GM23248 (cell line): Measurements from ENCODE around the gene LRRC2. TPM values are rescaled to one million over a fixed set of nuclear protein-coding genes. Genes with fewer than 3 reads are reported as not detected.
"Not testable (repeated sequence)": the region's sequence is repeated elsewhere in the genome, so short reads cannot be mapped to it uniquely, and the experiment has no call there.

ENCODE experiments used
- DNase-seq: peaks from one replicate; pipeline ENCODE4 v3.0.0-alpha.2; 2015
- H2AFZ ChIP-seq: fragments of 200-600 bp; sonication (generic); 2 replicates; pipeline ENCODE4 v1.6.1; 2016; ENCODE audit warnings: antibody characterized with exemption
- H3F3A ChIP-seq: fragments of 200-600 bp; sonication (generic); 2 replicates; pipeline ENCODE4 v1.6.1; 2016; ENCODE audit warnings: mild to moderate bottlenecking, antibody characterized with exemption, mixed run types; ENCODE audit not compliant: insufficient read depth
- H3K27ac ChIP-seq: fragments of 200-600 bp; sonication (generic); 2 replicates; pipeline ENCODE4 v1.5.1; 2016; ENCODE audit warnings: mild to moderate bottlenecking
- H3K27me3 ChIP-seq: fragments of 200-600 bp; sonication (generic); replicated peaks from 2 replicates; pipeline ENCODE4 v1.6.1; 2016; ENCODE audit warnings: mild to moderate bottlenecking; ENCODE audit not compliant: insufficient read depth
- H3K36me3 ChIP-seq: fragments of 200-600 bp; sonication (generic); 2 replicates; pipeline ENCODE4 v1.6.1; 2016; ENCODE audit warnings: low read depth, mild to moderate bottlenecking
- H3K4me1 ChIP-seq: fragments of 200-600 bp; sonication (generic); 2 replicates; pipeline ENCODE4 v1.6.1; 2016; ENCODE audit warnings: mild to moderate bottlenecking; ENCODE audit not compliant: insufficient read depth
- H3K4me2 ChIP-seq: fragments of 200-600 bp; sonication (generic); one replicate; pipeline ENCODE4 v1.6.1; 2016; ENCODE audit warnings: mild to moderate bottlenecking; ENCODE audit not compliant: unreplicated experiment
- H3K4me3 ChIP-seq: fragments of 200-600 bp; sonication (generic); 2 replicates; pipeline ENCODE4 v1.5.1; 2016; ENCODE audit warnings: mild to moderate bottlenecking
- H3K79me2 ChIP-seq: fragments of 200-600 bp; sonication (generic); 2 replicates; pipeline ENCODE4 v1.6.1; 2016; ENCODE audit warnings: mild to moderate bottlenecking; ENCODE audit not compliant: insufficient read depth
- H3K9ac ChIP-seq: fragments of 200-600 bp; sonication (generic); 2 replicates; pipeline ENCODE4 v1.6.1; 2016; ENCODE audit warnings: mild to moderate bottlenecking
- H3K9me2 ChIP-seq: fragments of 200-600 bp; sonication (generic); 2 replicates; pipeline ENCODE4 v1.6.1; 2016; ENCODE audit warnings: mixed run types, mild to moderate bottlenecking, moderate library complexity; ENCODE audit not compliant: insufficient read depth
- H3K9me3 ChIP-seq: fragments of 200-600 bp; sonication (generic); one replicate; pipeline ENCODE4 v1.6.1; 2017; ENCODE audit warnings: low read depth
- H4K20me1 ChIP-seq: fragments of 200-600 bp; sonication (generic); 2 replicates; pipeline ENCODE4 v1.6.0; 2016; ENCODE audit not compliant: insufficient read depth
- EZH2 ChIP-seq: fragments of 200-600 bp; sonication (generic); IDR thresholded peaks from 2 replicates; pipeline ENCODE4 v1.6.1; 2018; ENCODE audit warnings: antibody characterized with exemption, mild to moderate bottlenecking; ENCODE audit not compliant: insufficient read depth, poor library complexity, severe bottlenecking
- EZH2phosphoT487 ChIP-seq: fragments of 200-600 bp; sonication (generic); IDR thresholded peaks from 2 replicates; pipeline ENCODE4 v1.6.1; 2018; ENCODE audit warnings: antibody characterized with exemption, moderate library complexity, mild to moderate bottlenecking, low read depth; ENCODE audit not compliant: insufficient read depth
- WGBS, 2 experiments: methylation state at CpG; one replicate each; pipeline ENCODE4 v1.1.6; 2015 to 2017; ENCODE audit warnings: low lambda C conversion rate in 2 of 2, low coverage in 1 of 2; ENCODE audit errors: missing lambda C conversion rate in 2 of 2; 5-methylcytosine and 5-hydroxymethylcytosine counted together
- in situ Hi-C: fragments of 300-500 bp; cut with MboI; formaldehyde crosslinking; loops from 2 replicates; pipeline ENCODE4 v1.15.0; 2020
- polyA plus RNA-seq: library from polyadenylated mRNA; unstranded; fragments of >200 nt; fragmentation: Nextera tagmentation; extraction: Ambion mirVana; gene quantifications from 2 replicates; pipeline ENCODE4 v1.2.1, GENCODE V29; 2016
- total RNA-seq: library from RNA; depleted of rRNA; stranded (reverse); fragments of >200 nt; shearing (Covaris generic); gene quantifications from 2 replicates; pipeline ENCODE4 v1.2.3, GENCODE V29; 2014

The LRRC2 gene
- total and polyA plus RNA-seq, 2 experiments from 2014 or later, result 10.8 to 16.7 TPM

- Histone ChIP-seq H3K4me3 (no peak overlapping the region), H3K27ac (no peak overlapping the region), H2AFZ (no peak overlapping the region), H3K4me1 (no peaks in the 10 kb centered on the region), H4K20me1 (no peaks in the 10 kb centered on the region), H3F3A (no peaks in the 10 kb centered on the region), H3K9me2 (no peaks in the 10 kb centered on the region), H3K4me2 (no peak overlapping the region), H3K36me3 (no peaks in the 10 kb centered on the region), H3K9ac (no peak overlapping the region), H3K27me3 (no peaks in the 10 kb centered on the region; the same call in 1 of the 2 replicates), H3K9me3 (no peaks in the 10 kb centered on the region), H3K79me2 (no peaks in the 10 kb centered on the region)
- WGBS, 2 experiments, result 81 to 87% methylated on average over 4 of the region's 4 CpGs
- in situ Hi-C loops, result no loop called here
- no peak for TF ChIP-seq EZH2phosphoT487
- no peak for TF ChIP-seq EZH2
- no peak for DNase-seq
Measured at GRCh38 chr3:46594723-46595122, 28.6 kb upstream of the LRRC2 start.

- no peak for DNase-seq
Measured at GRCh38 chr3:46593979-46594378, 27.9 kb upstream of the LRRC2 start.

GRCh38 chr3:46593274-46593862 lies 27.3 kb upstream of the LRRC2 start:
- H3K4me3 ChIP-seq, result no peak overlapping the region
- no peaks in the 10 kb centered on the region for H3F3A ChIP-seq
- no peaks in the 10 kb centered on the region for H3K27me3 ChIP-seq
- in situ Hi-C loops, result no loop called here
- H2AFZ ChIP-seq, result no peak overlapping the region
- no peaks in the 10 kb centered on the region for H3K79me2 ChIP-seq
- H3K4me2 ChIP-seq, result no peak overlapping the region
- no peaks in the 10 kb centered on the region for H3K9me3 ChIP-seq
- H3K4me1 ChIP-seq, result no peaks in the 10 kb centered on the region
- H3K36me3 ChIP-seq, result no peaks in the 10 kb centered on the region
- H3K9ac ChIP-seq, result no peak overlapping the region
- no peak for DNase-seq
- no peak overlapping the region for H3K27ac ChIP-seq
- H3K9me2 ChIP-seq, result no peaks in the 10 kb centered on the region
- TF ChIP-seq EZH2phosphoT487 (no peak), EZH2 (no peak)
- 77 to 84% methylated on average over 14 of the region's 14 CpGs for WGBS, 2 experiments
- H4K20me1 ChIP-seq, result no peaks in the 10 kb centered on the region

More at GRCh38 chr3:46593979-46594378, 27.9 kb upstream of the LRRC2 start:
- Histone ChIP-seq H3K4me2 (no peak overlapping the region), H3K36me3 (no peaks in the 10 kb centered on the region), H4K20me1 (no peaks in the 10 kb centered on the region), H3F3A (no peaks in the 10 kb centered on the region), H2AFZ (no peak overlapping the region), H3K27ac (no peak overlapping the region), H3K9me3 (no peaks in the 10 kb centered on the region), H3K9ac (no peak overlapping the region), H3K79me2 (no peaks in the 10 kb centered on the region), H3K4me3 (no peak overlapping the region), H3K9me2 (no peaks in the 10 kb centered on the region), H3K4me1 (no peaks in the 10 kb centered on the region), H3K27me3 (no peaks in the 10 kb centered on the region; the same call in 1 of the 2 replicates)
- in situ Hi-C loops, result no loop called here
- TF ChIP-seq EZH2 (no peak), EZH2phosphoT487 (no peak)

GRCh38 chr3:46587268-46587667 lies 21.2 kb upstream of the LRRC2 start:
- H3K4me1 ChIP-seq, H2AFZ ChIP-seq, H3K27ac ChIP-seq, H3K9ac ChIP-seq, H3K79me2 ChIP-seq, H4K20me1 ChIP-seq, H3K9me2 ChIP-seq, H3K27me3 ChIP-seq, in situ Hi-C loops, H3K4me2 ChIP-seq, H3K9me3 ChIP-seq, H3K36me3 ChIP-seq, H3K4me3 ChIP-seq, H3F3A ChIP-seq, DNase-seq: not testable (repeated sequence)
- 60 to 77% methylated on average over 3 of the region's 3 CpGs for whole genome bisulfite sequencing, 2 experiments

GRCh38 chr3:46586738-46587246 lies 20.7 kb upstream of the LRRC2 start:
- TF ChIP-seq EZH2phosphoT487 (no peak), EZH2 (no peak)
- in situ Hi-C loops, result no loop called here
- no peaks in the 10 kb centered on the region for H3K4me1 ChIP-seq
- no peaks in the 10 kb centered on the region for H3K79me2 ChIP-seq
- H3F3A ChIP-seq, result no peaks in the 10 kb centered on the region
- no peaks in the 10 kb centered on the region for H4K20me1 ChIP-seq
- no peaks in the 10 kb centered on the region for H3K9me3 ChIP-seq
- H3K27me3 ChIP-seq, result no peaks in the 10 kb centered on the region; the same call in 1 of the 2 replicates
- no peaks in the 10 kb centered on the region for H3K9me2 ChIP-seq
- 65 to 76% methylated on average over 6 of the region's 6 CpGs for WGBS, 2 experiments
- no peak overlapping the region for H3K4me3 ChIP-seq
- no peak overlapping the region for H3K9ac ChIP-seq
- DNase-seq, result no peak
- no peaks in the 10 kb centered on the region for H3K36me3 ChIP-seq
- H3K27ac ChIP-seq, result no peak overlapping the region
- H3K4me2 ChIP-seq, result no peak overlapping the region
- H2AFZ ChIP-seq, result no peak overlapping the region
